GM18867 (cell line): ENCODE data around the gene KCTD14.
"Not testable (repeated sequence)": the region's sequence is repeated elsewhere in the genome, so short reads cannot be mapped to it uniquely, and the experiment has no call there.

Source experiments
- ATAC-seq: cut with Tn5 transposase; IDR thresholded peaks from one replicate; pipeline ENCODE4 v1.9.1; 2021; ENCODE audit warnings: mild to moderate bottlenecking, moderate library complexity; ENCODE audit not compliant: unreplicated experiment

KCTD14 gene

GRCh38 chr11:78048561-78048960 is 25.5 kb upstream of the KCTD14 start:
- no peak for ATAC-seq

- ATAC-seq = no peak
Observed at GRCh38 chr11:78046486-78046854, 23.4 kb upstream of the KCTD14 start.

- ATAC-seq = peak; percentile 66
Observed at GRCh38 chr11:78045851-78046485, 22.9 kb upstream of the KCTD14 start.

GRCh38 chr11:78044706-78045105 is 21.6 kb upstream of the KCTD14 start:
- no peak for ATAC-seq

GRCh38 chr11:78041843-78042440 is 18.9 kb upstream of the KCTD14 start:
- ATAC-seq = no peak

- ATAC-seq = not testable (repeated sequence)
Observed at GRCh38 chr11:78041380-78041719, 18.3 kb upstream of the KCTD14 start.

- no peak for ATAC-seq
Observed at GRCh38 chr11:78040691-78041379, 17.8 kb upstream of the KCTD14 start.

- ATAC-seq = peak; percentile 84
Observed at GRCh38 chr11:78039919-78040671, 17.0 kb upstream of the KCTD14 start.

- ATAC-seq = no peak
Observed at GRCh38 chr11:78039391-78039918, 16.4 kb upstream of the KCTD14 start.

- no peak for ATAC-seq
Observed at GRCh38 chr11:78038697-78039313, 15.7 kb upstream of the KCTD14 start.

- ATAC-seq = no peak
Observed at GRCh38 chr11:78037825-78038620, 14.9 kb upstream of the KCTD14 start.

- ATAC-seq = no peak
Observed at GRCh38 chr11:78037056-78037455, 14.0 kb upstream of the KCTD14 start.

- ATAC-seq = no peak
Observed at GRCh38 chr11:78036313-78036712, 13.2 kb upstream of the KCTD14 start.

- no peak for ATAC-seq
Observed at GRCh38 chr11:78034623-78035022, 11.5 kb upstream of the KCTD14 start.

GRCh38 chr11:78033040-78033439 is 10.0 kb upstream of the KCTD14 start:
- ATAC-seq = no peak

- no peak for ATAC-seq
Observed at GRCh38 chr11:78032090-78032489, 9.0 kb upstream of the KCTD14 start.

GRCh38 chr11:78031629-78032028 is 8.6 kb upstream of the KCTD14 start:
- peak; percentile 92 for ATAC-seq

- no peak for ATAC-seq
Observed at GRCh38 chr11:78030429-78031325, 7.6 kb upstream of the KCTD14 start.

GRCh38 chr11:78028423-78028822 is 5.3 kb upstream of the KCTD14 start:
- ATAC-seq = not testable (repeated sequence)
